HCT116 (cell line): Measurements from ENCODE around the gene IPO13. TPM values are rescaled to one million over a fixed set of nuclear protein-coding genes. Genes with fewer than 3 reads are reported as not detected.

Source experiments
- ATAC-seq: fragments of 200-7000 bp; cut with Tn5 transposase; 2 replicates; pipeline ENCODE4 v1.9.1; 2020; ENCODE audit warnings: mild to moderate bottlenecking, moderate library complexity
- BruUV-seq: library from RNA; stranded (reverse); fragments of 400-500 nt; replicated peaks from 2 replicates; lab custom pipeline; 2021; lab: Mats Ljungman, UMichigan
- CTCF ChIA-PET: fragments of 300-600 bp; sonication (Branson Sonifier 250); formaldehyde crosslinking; loops from one replicate; lab custom pipeline; 2021; ENCODE audit warnings: antibody characterized with exemption; lab: Charles Lee
- POLR2A ChIA-PET: fragments of 300-600, 350-600 bp; sonication (Branson Sonifier 250); formaldehyde crosslinking; loops from one replicate; lab custom pipeline; 2021; ENCODE audit warnings: antibody characterized with exemption; lab: Charles Lee
- RAD21 ChIA-PET, 2 experiments: fragments of 300-600 bp; sonication (Branson Sonifier 250); formaldehyde crosslinking; loops; one replicate each; lab custom pipeline; 2023; ENCODE audit warnings: low total read pairs in 2 of 2; ENCODE audit not compliant: uncharacterized antibody in 2 of 2, unreplicated experiment in 2 of 2, low non-redundant PET in 1 of 2; lab: Charles Lee
- DNase-seq: peaks from one replicate; pipeline ENCODE4 v3.0.0-alpha.2; 2010; ENCODE audit warnings: low read depth, low spot score
- H2AFZ ChIP-seq: fragments of 200-600 bp; shearing (Covaris generic), sonication (generic); 2 replicates; pipeline ENCODE4 v1.6.1; 2017; ENCODE audit warnings: low read depth, mixed run types, mixed read lengths, antibody characterized with exemption, low read length; ENCODE audit not compliant: poor library complexity, severe bottlenecking
- H3K27ac ChIP-seq: 2 replicates; pipeline ENCODE4 v1.5.1; 2012; ENCODE audit warnings: low read depth, low read length
- H3K27me3 ChIP-seq: fragments of 200-600 bp; sonication (generic); 2 replicates; pipeline ENCODE4 v1.6.1; 2016; ENCODE audit warnings: mixed run types, low read length, mixed read lengths; ENCODE audit not compliant: insufficient read depth
- H3K36me3 ChIP-seq, 2 experiments: fragments of 200-500 bp in 1 of 2; fragments of 200-600 bp in 1 of 2; sonication (Bioruptor generic) in 1 of 2; sonication (generic) in 1 of 2; 2 replicates each; pipeline versions ENCODE4 v1.5.1 to v1.6.1; 2014 to 2016; ENCODE audit warnings: low read length in 2 of 2, inconsistent platforms in 1 of 2, mixed read lengths in 1 of 2, mixed run types in 1 of 2; ENCODE audit not compliant: insufficient read depth in 2 of 2, control insufficient read depth in 1 of 2
- H3K4me1 ChIP-seq, 2 experiments: fragments of 200-600 bp in 1 of 2; sonication (generic) in 1 of 2; 2 replicates each; pipeline versions ENCODE4 v1.5.1 to v1.6.1; 2012 to 2017; ENCODE audit warnings: low read length in 2 of 2, inconsistent platforms in 1 of 2, mild to moderate bottlenecking in 1 of 2, mixed read lengths in 1 of 2, mixed run types in 1 of 2, moderate library complexity in 1 of 2; ENCODE audit not compliant: insufficient read depth in 2 of 2, control insufficient read depth in 1 of 2
- H3K4me2 ChIP-seq: fragments of 200-600 bp; sonication (generic); 2 replicates; pipeline ENCODE4 v1.6.1; 2017; ENCODE audit warnings: mixed run types, low read length, mixed read lengths
- H3K4me3 ChIP-seq, 2 experiments: fragments of 200-600 bp in 1 of 2; sonication (generic) in 1 of 2; replicated peaks in 1 of 2; 2 replicates each; pipeline ENCODE4 v1.5.1; 2011 to 2016; ENCODE audit warnings: low read length in 2 of 2, control low read depth in 1 of 2, low read depth in 1 of 2, mild to moderate bottlenecking in 1 of 2, mixed read lengths in 1 of 2, mixed run types in 1 of 2
- H3K79me2 ChIP-seq: fragments of 200-600 bp; sonication (generic); 2 replicates; pipeline ENCODE4 v1.6.1; 2017; ENCODE audit warnings: mild to moderate bottlenecking, mixed run types, low read length, moderate library complexity, mixed read lengths; ENCODE audit not compliant: insufficient read depth
- H3K9ac ChIP-seq: fragments of 200-600 bp; sonication (generic); 2 replicates; pipeline ENCODE4 v1.6.1; 2016; ENCODE audit warnings: low read length, mixed read lengths
- H3K9me2 ChIP-seq: fragments of 200-600 bp; sonication (generic), shearing (Covaris generic); 2 replicates; pipeline ENCODE4 v1.6.1; 2017; ENCODE audit warnings: mixed run types, mild to moderate bottlenecking, moderate library complexity; ENCODE audit not compliant: insufficient read depth
- H3K9me3 ChIP-seq, 2 experiments: fragments of 200-500 bp in 1 of 2; fragments of 200-600 bp in 1 of 2; sonication (Bioruptor generic) in 1 of 2; sonication (generic) in 1 of 2; 2 replicates each; pipeline ENCODE4 v1.6.1; 2014 to 2017; ENCODE audit warnings: low read length in 2 of 2, mixed read lengths in 2 of 2, inconsistent platforms in 1 of 2, low read depth in 1 of 2, mild to moderate bottlenecking in 1 of 2, mixed run types in 1 of 2, moderate library complexity in 1 of 2; ENCODE audit not compliant: control insufficient read depth in 1 of 2, insufficient read depth in 1 of 2
- H4K20me1 ChIP-seq: fragments of 200-600 bp; sonication (generic), shearing (Covaris generic); 2 replicates; pipeline ENCODE4 v1.6.1; 2017; ENCODE audit warnings: mixed run types, mild to moderate bottlenecking, moderate library complexity; ENCODE audit not compliant: insufficient read depth
- CBX3 ChIP-seq: IDR thresholded peaks from 2 replicates; pipeline ENCODE4 v1.6.1; 2012; ENCODE audit warnings: low read depth
- EGR1 ChIP-seq: IDR thresholded peaks from 2 replicates; pipeline ENCODE4 v1.6.1; 2012; ENCODE audit warnings: low read depth
- ELF1 ChIP-seq: IDR thresholded peaks from 2 replicates; pipeline ENCODE4 v1.6.1; 2012; ENCODE audit warnings: low read depth, borderline replicate concordance
- EZH2 ChIP-seq: fragments of 200-600 bp; sonication (generic); IDR thresholded peaks from 2 replicates; pipeline ENCODE4 v1.6.1; 2017; ENCODE audit warnings: antibody characterized with exemption, mixed run types
- EZH2phosphoT487 ChIP-seq: fragments of 200-600 bp; IDR thresholded peaks from 2 replicates; pipeline ENCODE4 v1.6.1; 2018; ENCODE audit warnings: antibody characterized with exemption, borderline replicate concordance
- FOSL1 ChIP-seq: IDR thresholded peaks from 2 replicates; pipeline ENCODE4 v1.6.1; 2012; ENCODE audit warnings: low read depth
- JUND ChIP-seq: IDR thresholded peaks from 2 replicates; pipeline ENCODE4 v1.6.1; 2012
- SRF ChIP-seq: IDR thresholded peaks from 2 replicates; pipeline ENCODE4 v1.6.1; 2012; ENCODE audit warnings: low read depth
- YY1 ChIP-seq: IDR thresholded peaks from 2 replicates; pipeline ENCODE4 v1.6.1; 2011; ENCODE audit warnings: low read length, low read depth, moderate library complexity, mild to moderate bottlenecking; ENCODE audit not compliant: insufficient replicate concordance; ENCODE audit errors: extremely low read depth
- ZFX ChIP-seq: fragments of 450-650 bp; IDR thresholded peaks from 2 replicates; pipeline ENCODE4 v1.6.1; 2017
- intact Hi-C: fragments of 100-400 bp; cut with micrococcal nuclease; formaldehyde crosslinking; loops from 2 replicates; pipeline ENCODE4 v1.10.0; 2022
- total RNA-seq: library from RNA; stranded (reverse); gene quantifications from one replicate; pipeline ENCODE4 v1.2.1, GENCODE V29; 2021; ENCODE audit not compliant: unreplicated experiment
- TF ChIP-seq, protein P1 (sequence below), 3 experiments: fragments of 200-600 bp in 1 of 3; sonication (generic) in 1 of 3; IDR thresholded peaks in 2 of 3; conservative IDR thresholded peaks in 1 of 3; 2 replicates each; pipeline ENCODE4 v1.5.1; 2012 to 2017; ENCODE audit warnings: low read depth in 2 of 3, low read length in 2 of 3, antibody characterized with exemption in 1 of 3, borderline replicate concordance in 1 of 3, control low read depth in 1 of 3, mild to moderate bottlenecking in 1 of 3, mixed read lengths in 1 of 3, mixed run types in 1 of 3, moderate library complexity in 1 of 3; ENCODE audit not compliant: insufficient read depth in 1 of 3

Gene IPO13
- total RNA-seq, 1 experiment from 2014 or later, result 18.7 TPM

DNA sequence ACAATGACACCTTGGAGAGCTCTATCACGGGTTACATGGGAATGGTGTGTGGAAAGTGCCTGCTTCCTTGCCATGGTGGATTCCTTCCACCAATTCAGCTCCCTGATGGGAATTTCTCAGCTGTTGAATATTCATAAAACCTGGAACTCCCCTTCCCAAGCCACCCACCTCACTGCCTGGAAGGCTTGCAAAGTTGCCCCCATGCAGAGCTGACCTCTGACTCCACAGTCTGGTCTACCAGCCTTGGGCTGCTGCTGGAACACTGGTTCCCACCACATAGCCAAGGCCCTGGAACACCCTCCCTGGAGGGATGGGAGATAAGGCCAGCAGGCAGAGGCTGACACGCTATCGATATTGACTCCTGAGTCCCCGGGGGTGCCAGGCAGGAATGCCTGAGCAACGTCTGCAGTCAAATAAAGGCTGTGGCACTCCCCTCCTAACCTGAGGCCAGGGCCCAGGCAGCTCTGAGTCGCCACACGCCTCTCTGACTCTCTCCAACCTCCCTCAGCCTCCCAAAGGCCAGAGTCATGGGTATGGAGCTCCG lies 53.4 kb downstream of the IPO13 start:
- intact Hi-C loops, result no loop called here
- DNase-seq, result no peak
- CTCF ChIA-PET, result interaction anchor here (1.1 kb wide), 1 partner anchor 66 kb away, joined by 3 read pairs; no protein-coding TSS in a partner anchor
- Histone ChIP-seq H3K4me3 (no peak overlapping the region), H3K9ac (no peak overlapping the region), H2AFZ (no peak overlapping the region), H3K9me2 (no peaks in the 10 kb centered on the region), H3K9me3 (no peaks in the 10 kb centered on the region), H3K27ac (no peak overlapping the region), H4K20me1 (no peaks in the 10 kb centered on the region)
- POLR2A ChIA-PET, result no interaction called here
- TF ChIP-seq YY1, result no peak
- TF ChIP-seq EZH2, result no peak
- no peak for TF ChIP-seq FOSL1
- no peak for TF ChIP-seq SRF
- no peak for TF ChIP-seq ELF1
- TF ChIP-seq ZFX, result no peak
- TF ChIP-seq, protein P1, sequence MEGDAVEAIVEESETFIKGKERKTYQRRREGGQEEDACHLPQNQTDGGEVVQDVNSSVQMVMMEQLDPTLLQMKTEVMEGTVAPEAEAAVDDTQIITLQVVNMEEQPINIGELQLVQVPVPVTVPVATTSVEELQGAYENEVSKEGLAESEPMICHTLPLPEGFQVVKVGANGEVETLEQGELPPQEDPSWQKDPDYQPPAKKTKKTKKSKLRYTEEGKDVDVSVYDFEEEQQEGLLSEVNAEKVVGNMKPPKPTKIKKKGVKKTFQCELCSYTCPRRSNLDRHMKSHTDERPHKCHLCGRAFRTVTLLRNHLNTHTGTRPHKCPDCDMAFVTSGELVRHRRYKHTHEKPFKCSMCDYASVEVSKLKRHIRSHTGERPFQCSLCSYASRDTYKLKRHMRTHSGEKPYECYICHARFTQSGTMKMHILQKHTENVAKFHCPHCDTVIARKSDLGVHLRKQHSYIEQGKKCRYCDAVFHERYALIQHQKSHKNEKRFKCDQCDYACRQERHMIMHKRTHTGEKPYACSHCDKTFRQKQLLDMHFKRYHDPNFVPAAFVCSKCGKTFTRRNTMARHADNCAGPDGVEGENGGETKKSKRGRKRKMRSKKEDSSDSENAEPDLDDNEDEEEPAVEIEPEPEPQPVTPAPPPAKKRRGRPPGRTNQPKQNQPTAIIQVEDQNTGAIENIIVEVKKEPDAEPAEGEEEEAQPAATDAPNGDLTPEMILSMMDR (IDR thresholded peaks at IDR 0.05 in 2 of 3, conservative IDR thresholded peaks at IDR 0.05 in 1 of 3; ENCODE audit: borderline replicate concordance in 1 of 3, insufficient read depth in 1 of 3, low read depth in 2 of 3, low read length in 2 of 3), result no peak
- TF ChIP-seq JUND, result no peak
- TF ChIP-seq, all 23 proteins: peak for 0
- RAD21 ChIA-PET, result no interaction called here
- Histone ChIP-seq H3K27me3 (no peaks in the 10 kb centered on the region), H3K36me3 (no peaks in the 10 kb centered on the region), H3K4me1 (peaks cover 0 to 2% of the 10 kb centered on the region in 2 experiments; a peak in 3 of 4 replicates), H3K79me2 (no peaks in the 10 kb centered on the region), H3K4me2 (no peak overlapping the region)
- no peak for ATAC-seq
- no TSS peak for BruUV-seq

DNA sequence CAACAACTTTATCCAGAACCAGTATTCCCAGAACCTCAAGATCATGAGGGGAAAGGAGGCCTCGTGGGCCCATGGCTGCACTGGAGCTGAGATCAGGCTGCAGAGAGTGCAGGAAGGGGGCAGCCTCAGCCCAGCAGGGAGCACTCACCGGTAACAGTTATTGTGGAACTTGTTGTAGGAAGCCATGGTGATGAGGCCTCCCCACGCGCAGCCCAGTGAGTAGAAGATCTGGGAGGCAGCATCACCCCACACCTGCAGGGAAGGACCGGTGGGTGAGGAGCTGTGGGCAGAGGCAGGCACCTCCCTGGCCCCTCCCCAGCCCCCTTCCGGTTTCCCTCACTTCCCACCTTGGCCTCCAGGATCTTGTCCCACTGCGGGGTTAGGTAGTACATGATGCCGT lies 55.4 kb downstream of the IPO13 start:
- intact Hi-C loops, result no loop called here

More for the DNA sequence above, 55.4 kb downstream of the IPO13 start:
- H3K27ac ChIP-seq, result no peak overlapping the region
- no TSS peak for BruUV-seq
- ChIA-PET POLR2A (no interaction called here), CTCF (no interaction called here), RAD21 (no interaction called here)
- H3K9me3 ChIP-seq, result no peaks in the 10 kb centered on the region
- no peak overlapping the region for H2AFZ ChIP-seq
- DNase-seq, result no peak
- no peaks in the 10 kb centered on the region for H3K9me2 ChIP-seq
- TF ChIP-seq CBX3 (no peak), EZH2phosphoT487 (no peak), JUND (no peak), EGR1 (no peak)
- H3K9ac ChIP-seq, result no peak overlapping the region
- H3K4me1 ChIP-seq, result peaks cover 0 to 4% of the 10 kb centered on the region in 2 experiments; a peak in 2 of 4 replicates
- H3K79me2 ChIP-seq, result no peaks in the 10 kb centered on the region
- H4K20me1 ChIP-seq, result no peaks in the 10 kb centered on the region
- no peaks in the 10 kb centered on the region for H3K27me3 ChIP-seq
- no peak overlapping the region for H3K4me3 ChIP-seq
- no peak for ATAC-seq
- no peak overlapping the region for H3K4me2 ChIP-seq
- no peaks in the 10 kb centered on the region for H3K36me3 ChIP-seq
